ENCODE results near the gene CPEB4. TPM values are rescaled to one million over a fixed set of nuclear protein-coding genes. Genes with fewer than 3 reads are reported as not detected.
A peak's percentile ranks its signal among the peaks of the same experiment; 100 is the strongest.

CPEB4 gene
- total and polyA plus RNA-seq, 9 of the 15 experiments (the other 6 are each of a cell fraction or from before 2014, with no cell fraction given): 7.4 to 21.3 (median 12.4) TPM

DNA sequence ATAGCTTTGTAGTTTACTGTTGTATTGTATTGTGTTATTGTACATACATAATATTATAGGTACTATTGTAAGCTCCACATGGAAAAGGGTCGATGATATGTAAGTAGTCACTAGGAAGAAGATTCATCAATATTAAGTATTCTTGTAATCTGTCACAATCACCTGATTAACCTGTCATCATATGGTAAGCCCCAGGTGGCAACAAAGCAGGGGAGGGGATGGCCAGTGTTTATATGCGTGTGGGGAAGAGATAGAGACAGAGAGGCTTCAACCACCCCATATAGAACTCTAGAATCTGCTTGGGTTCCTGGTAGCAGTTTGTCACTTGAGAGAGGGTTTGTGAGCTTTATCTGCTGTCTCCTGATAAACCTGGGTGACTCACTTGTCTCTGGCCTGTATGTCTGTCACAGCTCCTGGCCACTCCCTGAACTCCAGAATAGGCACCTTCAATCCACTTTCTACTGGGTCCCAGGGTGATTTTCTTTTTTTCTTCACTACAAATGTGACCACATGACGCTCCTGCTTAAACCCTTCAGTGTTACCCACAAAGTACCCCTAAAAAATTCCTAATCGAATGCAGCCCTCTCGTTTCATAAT is 48.9 kb upstream of the CPEB4 start (continued):
- TF ChIP-seq FOS (IDR thresholded peaks at IDR 0.05; ENCODE audit: extremely low read depth, insufficient read length) (peak; percentile 77), ZNF253 (CRISPR knock-in tag; conservative IDR thresholded peaks at IDR 0.05) (no peak), ZNF274 (IDR thresholded peaks at IDR 0.05; ENCODE audit: borderline replicate concordance, low read depth, low read length) (peak; percentile 71; the same call in 1 of the 2 replicates), ZNF121 (CRISPR knock-in tag; conservative IDR thresholded peaks at IDR 0.05) (no peak), RCOR1 (IDR thresholded peaks at IDR 0.05; ENCODE audit: borderline replicate concordance in 1 of 2, low read depth in 2 of 2, low read length in 2 of 2) (peak; percentile 95 to 99), RBM25 (IDR thresholded peaks at IDR 0.05; ENCODE audit: low read depth, low read length, severe bottlenecking) (no peak), PTRF (tag; IDR thresholded peaks at IDR 0.05) (no peak), ZNF3 (CRISPR knock-in tag; IDR thresholded peaks at IDR 0.05) (no peak), XRCC4 (IDR thresholded peaks at IDR 0.05; ENCODE audit: extremely low read depth, insufficient read depth, insufficient read length) (no peak), PURB (CRISPR knock-in tag; IDR thresholded peaks at IDR 0.05; ENCODE audit: low read depth) (no peak), MED1 (CRISPR knock-in tag; IDR thresholded peaks at IDR 0.05; ENCODE audit: borderline replicate concordance) (no peak), HIVEP1 (CRISPR knock-in tag; IDR thresholded peaks at IDR 0.05) (no peak), STAT5A (IDR thresholded peaks at IDR 0.05; ENCODE audit: borderline replicate concordance, low read length) (peak; percentile 99), CBX8 (IDR thresholded peaks at IDR 0.05; ENCODE audit: borderline replicate concordance, extremely low read depth, low read depth, low read length, poor library complexity, severe bottlenecking) (no peak), CLOCK (CRISPR knock-in tag; IDR thresholded peaks at IDR 0.05; ENCODE audit: borderline replicate concordance) (no peak), PHB2 (IDR thresholded peaks at IDR 0.05; ENCODE audit: low read depth) (peak; percentile 94), RNF2 (IDR thresholded peaks at IDR 0.05) (peak; percentile 92), ETS2 (tag; IDR thresholded peaks at IDR 0.05; ENCODE audit: borderline replicate concordance, poor library complexity, severe bottlenecking) (no peak), TSC22D4 (tag; IDR thresholded peaks at IDR 0.05) (no peak), FOXM1 (IDR thresholded peaks at IDR 0.05; ENCODE audit: low read depth) (peak; percentile 95), FOXM1 (CRISPR knock-in tag; IDR thresholded peaks at IDR 0.05; ENCODE audit: low read depth) (no peak), EWSR1 (IDR thresholded peaks at IDR 0.05; ENCODE audit: borderline replicate concordance, low read depth, partially characterized antibody) (no peak), FOXJ3 (CRISPR knock-in tag; IDR thresholded peaks at IDR 0.05) (no peak)
- TF ChIP-seq, protein P1, sequence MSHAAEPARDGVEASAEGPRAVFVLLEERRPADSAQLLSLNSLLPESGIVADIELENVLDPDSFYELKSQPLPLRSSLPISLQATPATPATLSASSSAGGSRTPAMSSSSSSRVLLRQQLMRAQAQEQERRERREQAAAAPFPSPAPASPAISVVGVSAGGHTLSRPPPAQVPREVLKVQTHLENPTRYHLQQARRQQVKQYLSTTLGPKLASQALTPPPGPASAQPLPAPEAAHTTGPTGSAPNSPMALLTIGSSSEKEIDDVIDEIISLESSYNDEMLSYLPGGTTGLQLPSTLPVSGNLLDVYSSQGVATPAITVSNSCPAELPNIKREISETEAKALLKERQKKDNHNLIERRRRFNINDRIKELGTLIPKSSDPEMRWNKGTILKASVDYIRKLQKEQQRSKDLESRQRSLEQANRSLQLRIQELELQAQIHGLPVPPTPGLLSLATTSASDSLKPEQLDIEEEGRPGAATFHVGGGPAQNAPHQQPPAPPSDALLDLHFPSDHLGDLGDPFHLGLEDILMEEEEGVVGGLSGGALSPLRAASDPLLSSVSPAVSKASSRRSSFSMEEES (CRISPR knock-in tag; IDR thresholded peaks at IDR 0.05): no peak
- TF ChIP-seq, protein P2, sequence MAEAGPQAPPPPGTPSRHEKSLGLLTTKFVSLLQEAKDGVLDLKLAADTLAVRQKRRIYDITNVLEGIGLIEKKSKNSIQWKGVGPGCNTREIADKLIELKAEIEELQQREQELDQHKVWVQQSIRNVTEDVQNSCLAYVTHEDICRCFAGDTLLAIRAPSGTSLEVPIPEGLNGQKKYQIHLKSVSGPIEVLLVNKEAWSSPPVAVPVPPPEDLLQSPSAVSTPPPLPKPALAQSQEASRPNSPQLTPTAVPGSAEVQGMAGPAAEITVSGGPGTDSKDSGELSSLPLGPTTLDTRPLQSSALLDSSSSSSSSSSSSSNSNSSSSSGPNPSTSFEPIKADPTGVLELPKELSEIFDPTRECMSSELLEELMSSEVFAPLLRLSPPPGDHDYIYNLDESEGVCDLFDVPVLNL (CRISPR knock-in tag; IDR thresholded peaks at IDR 0.05; ENCODE audit: low read depth): no peak
